ENCODE measurements around the gene ANKRD45.
"Not testable (repeated sequence)": the region's sequence is repeated elsewhere in the genome, so short reads cannot be mapped to it uniquely, and the experiment has no call there.

ANKRD45 gene

GRCh38 chr1:173642450-173643139, 27.1 kb downstream of the ANKRD45 start:
- not testable (repeated sequence) for DNase-seq (ENCODE audit: low spot score)

- DNase-seq (ENCODE audit: low spot score): no peak
Measured at GRCh38 chr1:173639102-173639501, 30.5 kb downstream of the ANKRD45 start.

GRCh38 chr1:173638043-173639021, 31.3 kb downstream of the ANKRD45 start:
- DNase-seq (ENCODE audit: low spot score): no peak

- not testable (repeated sequence) for DNase-seq (ENCODE audit: low spot score)
Measured at GRCh38 chr1:173637236-173638042, 32.2 kb downstream of the ANKRD45 start.

- DNase-seq (ENCODE audit: low spot score): no peak
Measured at GRCh38 chr1:173635116-173635515, 34.5 kb downstream of the ANKRD45 start, which contains the start of gene TEX50. TSS of gene TEX50 (plus strand) at chr1:173635338. CDS start at chr1:173635522, 184 bp downstream.

- no peak for DNase-seq (ENCODE audit: low spot score)
Measured at GRCh38 chr1:173628888-173629287, 40.8 kb downstream of the ANKRD45 start.

GRCh38 chr1:173627269-173627668, 42.4 kb downstream of the ANKRD45 start:
- no peak for DNase-seq (ENCODE audit: low spot score)

- DNase-seq (ENCODE audit: low spot score): no peak
Measured at GRCh38 chr1:173616859-173617258, 52.8 kb downstream of the ANKRD45 start.

GRCh38 chr1:173613086-173613485, 56.6 kb downstream of the ANKRD45 start:
- not testable (repeated sequence) for DNase-seq (ENCODE audit: low spot score)

GRCh38 chr1:173608503-173609216, 61.0 kb downstream of the ANKRD45 start:
- no peak for DNase-seq (ENCODE audit: low spot score)

- peak; percentile 2 for DNase-seq (ENCODE audit: low spot score)
Measured at GRCh38 chr1:173603056-173603591, 66.5 kb downstream of the ANKRD45 start, which contains the start of gene SLC9C2. TSS of gene SLC9C2 (minus strand) at chr1:173603072. CDS start at chr1:173601776, 1,296 bp downstream.

GRCh38 chr1:173601588-173601987, 68.1 kb downstream of the ANKRD45 start:
- no peak for DNase-seq (ENCODE audit: low spot score)

GRCh38 chr1:173596097-173596825, 73.4 kb downstream of the ANKRD45 start:
- no peak for DNase-seq (ENCODE audit: low spot score)

- not testable (repeated sequence) for DNase-seq (ENCODE audit: low spot score)
Measured at GRCh38 chr1:173591138-173591537, 78.5 kb downstream of the ANKRD45 start.

GRCh38 chr1:173590557-173590956, 79.1 kb downstream of the ANKRD45 start:
- no peak for DNase-seq (ENCODE audit: low spot score)

GRCh38 chr1:173581383-173582079, 88.1 kb downstream of the ANKRD45 start:
- no peak for DNase-seq (ENCODE audit: low spot score)

- no peak for DNase-seq (ENCODE audit: low spot score)
Measured at GRCh38 chr1:173580658-173581057, 89.0 kb downstream of the ANKRD45 start.

GRCh38 chr1:173580071-173580470, 89.6 kb downstream of the ANKRD45 start:
- DNase-seq (ENCODE audit: low spot score): no peak

- no peak for DNase-seq (ENCODE audit: low spot score)
Measured at GRCh38 chr1:173573596-173573995, 96.1 kb downstream of the ANKRD45 start.
